HepG2 (cell line): ENCODE measurements around the gene TTLL4. TPM values are rescaled to one million over a fixed set of nuclear protein-coding genes. Genes with fewer than 3 reads are reported as not detected.
A peak's percentile ranks its signal among the peaks of the same experiment; 100 is the strongest.

Experiments
- CENPX ChIP-seq: sonication (generic); formaldehyde crosslinking; IDR thresholded peaks from 2 replicates; pipeline ENCODE4 v1.9.0; 2021; ENCODE audit warnings: mild to moderate bottlenecking, missing genetic modification reagents, moderate library complexity
- EZH2 ChIP-seq: conservative IDR thresholded peaks from 2 replicates; pipeline ENCODE4 v1.6.1; 2012; ENCODE audit warnings: mild to moderate bottlenecking, low read depth, low read length, moderate library complexity
- FOXO1 ChIP-seq: sonication (generic); formaldehyde crosslinking; IDR thresholded peaks from 2 replicates; pipeline ENCODE4 v1.4.0; 2020; ENCODE audit warnings: missing genetic modification reagents
- HMG20B ChIP-seq: conservative IDR thresholded peaks from 2 replicates; pipeline ENCODE4 v1.6.1; 2016; ENCODE audit warnings: missing genetic modification reagents, missing compliant biosample characterization
- KMT2A ChIP-seq: sonication (generic); formaldehyde crosslinking; IDR thresholded peaks from 2 replicates; pipeline ENCODE4 v1.4.0; 2020; ENCODE audit warnings: missing genetic modification reagents
- NFATC3 ChIP-seq: sonication (generic); formaldehyde crosslinking; IDR thresholded peaks from 2 replicates; pipeline ENCODE4 v1.5.1; 2020; ENCODE audit warnings: mild to moderate bottlenecking, missing genetic modification reagents
- PHF5A ChIP-seq: IDR thresholded peaks from one replicate; pipeline ENCODE4 v1.6.1; 2018; ENCODE audit warnings: low read depth, missing genetic modification reagents; ENCODE audit not compliant: unreplicated experiment
- RORA ChIP-seq: sonication (generic); formaldehyde crosslinking; IDR thresholded peaks from 2 replicates; pipeline ENCODE4 v1.5.0; 2020; ENCODE audit warnings: mild to moderate bottlenecking, missing genetic modification reagents, moderate library complexity
- SMAD1 ChIP-seq: sonication (generic); formaldehyde crosslinking; IDR thresholded peaks from 2 replicates; pipeline ENCODE4 v1.4.0; 2020; ENCODE audit warnings: missing genetic modification reagents, low read depth, mild to moderate bottlenecking, borderline replicate concordance
- SMYD3 ChIP-seq: sonication (generic); formaldehyde crosslinking; IDR thresholded peaks from 2 replicates; pipeline ENCODE4 v1.8.1; 2023; ENCODE audit warnings: mild to moderate bottlenecking, missing genetic modification reagents
- SP2 ChIP-seq: sonication (generic); formaldehyde crosslinking; IDR thresholded peaks from 2 replicates; pipeline ENCODE4 v1.5.1; 2020; ENCODE audit warnings: mild to moderate bottlenecking, missing genetic modification reagents
- SP5 ChIP-seq: IDR thresholded peaks from 2 replicates; pipeline ENCODE4 v1.6.1; 2016; ENCODE audit warnings: low read depth, borderline replicate concordance
- SYNCRIP ChIP-seq: fragments of 200-400 bp; formaldehyde crosslinking; IDR thresholded peaks from 2 replicates; pipeline ENCODE4 v1.6.1; 2018; ENCODE audit warnings: mild to moderate bottlenecking, low read depth, low read length; ENCODE audit not compliant: insufficient read depth
- ZNF589 ChIP-seq: sonication (generic); formaldehyde crosslinking; conservative IDR thresholded peaks from 2 replicates; pipeline ENCODE4 v1.8.0; 2022; ENCODE audit warnings: mild to moderate bottlenecking, moderate library complexity, missing genetic modification reagents
- ZNF7 ChIP-seq: IDR thresholded peaks from 2 replicates; pipeline ENCODE4 v1.6.1; 2016; ENCODE audit warnings: missing biosample characterization, missing genetic modification reagents
- polyA plus RNA-seq, 8 experiments: library from polyadenylated mRNA; depleted of rRNA in 3 of 8; stranded (reverse) in 7 of 8; unstranded in 1 of 8; fragments of >200 nt; fragmentation: Illumina TruSeq in 4 of 8; extraction: Trizol in 4 of 8; gene quantifications; 2 replicates each; pipeline versions ENCODE4 v1.2.1 to v1.2.3, GENCODE V29; 2011 to 2016; ENCODE audit warnings: low read depth in 4 of 8, missing spikeins in 1 of 8, mixed read lengths in 1 of 8; ENCODE audit not compliant: insufficient read depth in 1 of 8
- total RNA-seq, 5 experiments: library from RNA; depleted of rRNA; stranded (reverse); fragments of >200 nt; fragmentation: Illumina TruSeq; extraction: Trizol; gene quantifications; 2 replicates each; pipeline ENCODE4 v1.2.3, GENCODE V29; 2016; ENCODE audit warnings: low read depth in 1 of 5
- TF ChIP-seq, protein P1 (sequence below): IDR thresholded peaks from 2 replicates; pipeline ENCODE4 v1.6.1; 2016
- TF ChIP-seq, protein P2 (sequence below): sonication (generic); formaldehyde crosslinking; IDR thresholded peaks from 2 replicates; pipeline ENCODE4 v1.5.0; 2020; ENCODE audit warnings: missing genetic modification reagents, mild to moderate bottlenecking, borderline replicate concordance
- TF ChIP-seq, protein P3 (sequence below): IDR thresholded peaks from 2 replicates; pipeline ENCODE4 v1.6.1; 2016; ENCODE audit warnings: missing compliant biosample characterization, missing genetic modification reagents, borderline replicate concordance
- TF ChIP-seq, protein P4 (sequence below): sonication (generic); formaldehyde crosslinking; conservative IDR thresholded peaks from 2 replicates; pipeline ENCODE4 v1.8.0; 2022; ENCODE audit warnings: mild to moderate bottlenecking, moderate library complexity, missing genetic modification reagents
- TF ChIP-seq, protein P5 (sequence below): sonication (generic); formaldehyde crosslinking; IDR thresholded peaks from 2 replicates; pipeline ENCODE4 v1.4.0; 2020; ENCODE audit warnings: missing genetic modification reagents

Gene TTLL4
- total and polyA plus RNA-seq, 2 of the 13 experiments (the other 11 are each of a cell fraction or from before 2014, with no cell fraction given): 77.5 to 84.6 TPM

DNA sequence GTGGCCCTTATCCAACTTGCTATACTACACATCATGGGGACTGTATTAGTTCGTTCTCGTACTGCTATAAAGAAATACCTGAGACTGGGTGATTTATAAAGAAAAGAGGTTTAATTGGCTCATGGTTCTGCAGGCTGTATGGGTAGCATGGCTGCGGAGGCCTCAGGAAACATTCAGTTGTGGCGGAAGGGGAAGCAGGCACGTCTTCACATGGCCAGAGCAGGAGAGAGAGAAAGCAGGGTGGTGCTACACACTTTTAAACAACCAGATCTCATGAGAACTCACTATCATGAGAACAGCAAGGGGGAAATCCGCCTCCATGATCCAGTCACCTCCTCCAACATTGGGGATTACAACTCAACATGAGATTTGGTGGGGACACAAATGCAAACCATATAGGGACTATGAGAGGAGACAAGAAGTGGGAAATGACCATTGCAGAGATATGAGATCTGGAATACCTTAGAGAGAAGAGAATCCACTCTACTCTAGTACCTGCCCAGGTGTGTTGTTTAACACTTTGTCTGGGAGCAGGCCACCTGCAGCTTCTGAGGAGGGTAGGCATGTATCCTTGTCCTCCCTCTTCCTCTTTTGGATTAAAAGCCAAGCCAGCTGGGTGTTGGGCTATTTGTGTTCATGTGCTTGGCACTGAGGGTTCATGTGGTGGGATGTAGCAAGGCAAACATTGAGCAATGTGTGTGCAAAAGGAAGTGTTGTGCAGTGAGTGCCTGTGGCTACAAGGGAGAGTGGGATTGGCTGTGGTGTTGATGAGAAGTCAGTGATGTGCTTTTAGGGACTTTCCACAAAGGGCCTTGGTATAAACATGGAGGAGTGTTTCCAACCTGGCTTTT is 22.8 kb downstream of the TTLL4 start (continued):
- TF ChIP-seq SYNCRIP (no peak), ZNF7 (CRISPR knock-in tag) (peak; percentile 34; the same call in 1 of the 2 replicates), EZH2 (no peak), FOXO1 (peak; percentile 97), NFATC3 (CRISPR knock-in tag) (peak; percentile 35; the same call in 1 of the 2 replicates), SMYD3 (0 out of 2 replicates have a peak, but pooled peaks have one; percentile 52), KMT2A (CRISPR knock-in tag) (0 out of 2 replicates have a peak, but pooled peaks have one; percentile 6), ZNF589 (CRISPR knock-in tag) (0 out of 2 replicates have a peak, but pooled peaks have one; percentile 17), RORA (CRISPR knock-in tag) (0 out of 2 replicates have a peak, but pooled peaks have one; percentile 48), SP5 (CRISPR knock-in tag) (peak; percentile 42; the same call in 1 of the 2 replicates), PHF5A (CRISPR knock-in tag) (peak; percentile 51), SP2 (no peak), CENPX (peak; percentile 30; the same call in 1 of the 2 replicates), SMAD1 (CRISPR knock-in tag) (0 out of 2 replicates have a peak, but pooled peaks have one; percentile 38), HMG20B (CRISPR knock-in tag) (peak; percentile 53; the same call in 1 of the 2 replicates)
- TF ChIP-seq, protein P1, sequence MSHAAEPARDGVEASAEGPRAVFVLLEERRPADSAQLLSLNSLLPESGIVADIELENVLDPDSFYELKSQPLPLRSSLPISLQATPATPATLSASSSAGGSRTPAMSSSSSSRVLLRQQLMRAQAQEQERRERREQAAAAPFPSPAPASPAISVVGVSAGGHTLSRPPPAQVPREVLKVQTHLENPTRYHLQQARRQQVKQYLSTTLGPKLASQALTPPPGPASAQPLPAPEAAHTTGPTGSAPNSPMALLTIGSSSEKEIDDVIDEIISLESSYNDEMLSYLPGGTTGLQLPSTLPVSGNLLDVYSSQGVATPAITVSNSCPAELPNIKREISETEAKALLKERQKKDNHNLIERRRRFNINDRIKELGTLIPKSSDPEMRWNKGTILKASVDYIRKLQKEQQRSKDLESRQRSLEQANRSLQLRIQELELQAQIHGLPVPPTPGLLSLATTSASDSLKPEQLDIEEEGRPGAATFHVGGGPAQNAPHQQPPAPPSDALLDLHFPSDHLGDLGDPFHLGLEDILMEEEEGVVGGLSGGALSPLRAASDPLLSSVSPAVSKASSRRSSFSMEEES: peak; percentile 92
- TF ChIP-seq, protein P2, sequence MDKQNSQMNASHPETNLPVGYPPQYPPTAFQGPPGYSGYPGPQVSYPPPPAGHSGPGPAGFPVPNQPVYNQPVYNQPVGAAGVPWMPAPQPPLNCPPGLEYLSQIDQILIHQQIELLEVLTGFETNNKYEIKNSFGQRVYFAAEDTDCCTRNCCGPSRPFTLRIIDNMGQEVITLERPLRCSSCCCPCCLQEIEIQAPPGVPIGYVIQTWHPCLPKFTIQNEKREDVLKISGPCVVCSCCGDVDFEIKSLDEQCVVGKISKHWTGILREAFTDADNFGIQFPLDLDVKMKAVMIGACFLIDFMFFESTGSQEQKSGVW (CRISPR knock-in tag): peak; percentile 68; the same call in 1 of the 2 replicates
- TF ChIP-seq, protein P3, sequence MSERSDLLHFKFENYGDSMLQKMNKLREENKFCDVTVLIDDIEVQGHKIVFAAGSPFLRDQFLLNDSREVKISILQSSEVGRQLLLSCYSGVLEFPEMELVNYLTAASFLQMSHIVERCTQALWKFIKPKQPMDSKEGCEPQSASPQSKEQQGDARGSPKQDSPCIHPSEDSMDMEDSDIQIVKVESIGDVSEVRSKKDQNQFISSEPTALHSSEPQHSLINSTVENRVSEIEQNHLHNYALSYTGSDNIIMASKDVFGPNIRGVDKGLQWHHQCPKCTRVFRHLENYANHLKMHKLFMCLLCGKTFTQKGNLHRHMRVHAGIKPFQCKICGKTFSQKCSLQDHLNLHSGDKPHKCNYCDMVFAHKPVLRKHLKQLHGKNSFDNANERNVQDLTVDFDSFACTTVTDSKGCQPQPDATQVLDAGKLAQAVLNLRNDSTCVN (CRISPR knock-in tag): peak; percentile 81
- TF ChIP-seq, protein P4, sequence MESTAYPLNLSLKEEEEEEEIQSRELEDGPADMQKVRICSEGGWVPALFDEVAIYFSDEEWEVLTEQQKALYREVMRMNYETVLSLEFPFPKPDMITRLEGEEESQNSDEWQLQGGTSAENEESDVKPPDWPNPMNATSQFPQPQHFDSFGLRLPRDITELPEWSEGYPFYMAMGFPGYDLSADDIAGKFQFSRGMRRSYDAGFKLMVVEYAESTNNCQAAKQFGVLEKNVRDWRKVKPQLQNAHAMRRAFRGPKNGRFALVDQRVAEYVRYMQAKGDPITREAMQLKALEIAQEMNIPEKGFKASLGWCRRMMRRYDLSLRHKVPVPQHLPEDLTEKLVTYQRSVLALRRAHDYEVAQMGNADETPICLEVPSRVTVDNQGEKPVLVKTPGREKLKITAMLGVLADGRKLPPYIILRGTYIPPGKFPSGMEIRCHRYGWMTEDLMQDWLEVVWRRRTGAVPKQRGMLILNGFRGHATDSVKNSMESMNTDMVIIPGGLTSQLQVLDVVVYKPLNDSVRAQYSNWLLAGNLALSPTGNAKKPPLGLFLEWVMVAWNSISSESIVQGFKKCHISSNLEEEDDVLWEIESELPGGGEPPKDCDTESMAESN (CRISPR knock-in tag): no peak
- TF ChIP-seq, protein P5, sequence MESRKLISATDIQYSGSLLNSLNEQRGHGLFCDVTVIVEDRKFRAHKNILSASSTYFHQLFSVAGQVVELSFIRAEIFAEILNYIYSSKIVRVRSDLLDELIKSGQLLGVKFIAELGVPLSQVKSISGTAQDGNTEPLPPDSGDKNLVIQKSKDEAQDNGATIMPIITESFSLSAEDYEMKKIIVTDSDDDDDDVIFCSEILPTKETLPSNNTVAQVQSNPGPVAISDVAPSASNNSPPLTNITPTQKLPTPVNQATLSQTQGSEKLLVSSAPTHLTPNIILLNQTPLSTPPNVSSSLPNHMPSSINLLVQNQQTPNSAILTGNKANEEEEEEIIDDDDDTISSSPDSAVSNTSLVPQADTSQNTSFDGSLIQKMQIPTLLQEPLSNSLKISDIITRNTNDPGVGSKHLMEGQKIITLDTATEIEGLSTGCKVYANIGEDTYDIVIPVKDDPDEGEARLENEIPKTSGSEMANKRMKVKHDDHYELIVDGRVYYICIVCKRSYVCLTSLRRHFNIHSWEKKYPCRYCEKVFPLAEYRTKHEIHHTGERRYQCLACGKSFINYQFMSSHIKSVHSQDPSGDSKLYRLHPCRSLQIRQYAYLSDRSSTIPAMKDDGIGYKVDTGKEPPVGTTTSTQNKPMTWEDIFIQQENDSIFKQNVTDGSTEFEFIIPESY (CRISPR knock-in tag): peak; percentile 83
